Measurements from ENCODE around the gene RERE. TPM values are rescaled to one million over a fixed set of nuclear protein-coding genes. Genes with fewer than 3 reads are reported as not detected.
A peak's percentile ranks its signal among the peaks of the same experiment; 100 is the strongest.

RERE gene
- total and polyA plus RNA-seq, 11 donors, result 53.5 to 236 (median 121) TPM

DNA sequence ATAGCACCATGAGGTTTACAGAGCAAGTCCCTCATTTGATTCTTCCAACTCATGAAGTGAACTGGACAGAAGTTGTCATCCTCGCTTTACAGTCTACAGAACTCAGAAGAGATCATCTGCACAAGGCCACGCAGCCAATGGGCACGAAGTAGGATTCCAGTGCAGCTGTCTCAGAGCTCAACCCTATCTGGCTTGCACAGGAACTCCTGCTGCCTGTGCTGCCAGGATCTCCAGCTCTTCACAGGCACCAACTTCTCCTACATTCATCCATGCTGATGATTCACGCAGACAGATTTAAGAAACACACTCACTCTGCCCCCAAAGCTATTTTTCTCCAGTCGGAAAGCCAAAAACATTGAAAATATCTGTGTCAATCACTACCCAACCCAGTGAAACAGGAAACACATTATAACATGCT lies 157.0 kb downstream of the RERE start:
- Histone ChIP-seq H3K9me3 (no peaks in the 10 kb centered on the region), H3K4me3 (no peak overlapping the region), H3K4me1 (peaks cover 10 to 73% (median 59%) of the 10 kb centered on the region in 12 donors), H3K27me3 (no peaks in the 10 kb centered on the region), H3K27ac (peak overlapping the region; percentile 5 to 81 (median 65)), H3K36me3 (peaks cover 0 to 7% (median 0%) of the 10 kb centered on the region in 9 donors)
- TF ChIP-seq POLR2A (IDR thresholded peaks at IDR 0.05), result no peak
- TF ChIP-seq, protein P1, sequence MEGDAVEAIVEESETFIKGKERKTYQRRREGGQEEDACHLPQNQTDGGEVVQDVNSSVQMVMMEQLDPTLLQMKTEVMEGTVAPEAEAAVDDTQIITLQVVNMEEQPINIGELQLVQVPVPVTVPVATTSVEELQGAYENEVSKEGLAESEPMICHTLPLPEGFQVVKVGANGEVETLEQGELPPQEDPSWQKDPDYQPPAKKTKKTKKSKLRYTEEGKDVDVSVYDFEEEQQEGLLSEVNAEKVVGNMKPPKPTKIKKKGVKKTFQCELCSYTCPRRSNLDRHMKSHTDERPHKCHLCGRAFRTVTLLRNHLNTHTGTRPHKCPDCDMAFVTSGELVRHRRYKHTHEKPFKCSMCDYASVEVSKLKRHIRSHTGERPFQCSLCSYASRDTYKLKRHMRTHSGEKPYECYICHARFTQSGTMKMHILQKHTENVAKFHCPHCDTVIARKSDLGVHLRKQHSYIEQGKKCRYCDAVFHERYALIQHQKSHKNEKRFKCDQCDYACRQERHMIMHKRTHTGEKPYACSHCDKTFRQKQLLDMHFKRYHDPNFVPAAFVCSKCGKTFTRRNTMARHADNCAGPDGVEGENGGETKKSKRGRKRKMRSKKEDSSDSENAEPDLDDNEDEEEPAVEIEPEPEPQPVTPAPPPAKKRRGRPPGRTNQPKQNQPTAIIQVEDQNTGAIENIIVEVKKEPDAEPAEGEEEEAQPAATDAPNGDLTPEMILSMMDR (IDR thresholded peaks at IDR 0.05), result no peak
- intact Hi-C loops (cut with DNase I), result no loop called here
- peak; percentile 54 to 96 (median 86) for ATAC-seq
- WGBS, 4 donors, result 6 to 18% (median 10%) methylated on average over 5 of the region's 5 CpGs
- DNase-seq, result peak; percentile 36 to 74 (median 71)

DNA sequence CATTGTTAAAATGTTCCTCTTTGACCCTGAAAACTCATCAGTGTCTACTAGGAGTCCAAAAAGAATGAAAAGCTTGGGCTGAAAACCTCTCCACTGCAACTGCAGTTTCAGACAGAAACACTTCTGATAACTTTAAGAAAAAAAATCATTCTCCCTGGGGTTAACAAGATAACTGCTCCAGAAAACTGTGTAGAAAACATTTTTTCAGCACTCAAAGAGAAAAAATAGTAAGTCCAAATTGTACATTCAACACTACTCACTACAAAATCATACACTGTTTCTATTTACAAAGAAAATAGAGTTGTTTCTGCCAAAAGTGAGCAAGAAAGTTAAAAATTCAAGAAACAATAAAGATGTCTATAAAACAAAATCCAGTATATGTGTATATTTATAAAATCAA lies 157.8 kb downstream of the RERE start:
- Histone ChIP-seq H3K27ac (peak overlapping the region in 4 of 12 donors; percentile 9 to 81 (median 24)), H3K9me3 (no peaks in the 10 kb centered on the region), H3K36me3 (peaks cover 0 to 8% (median 0%) of the 10 kb centered on the region in 9 donors), H3K4me3 (no peak overlapping the region), H3K4me1 (peaks cover 8 to 65% (median 51%) of the 10 kb centered on the region in 12 donors), H3K27me3 (no peaks in the 10 kb centered on the region)
- DNase-seq (no peak), ATAC-seq (no peak)
- intact Hi-C loops (cut with DNase I), result no loop called here
- TF ChIP-seq, protein P1 (IDR thresholded peaks at IDR 0.05), result no peak
- no peak for TF ChIP-seq POLR2A (IDR thresholded peaks at IDR 0.05)

DNA sequence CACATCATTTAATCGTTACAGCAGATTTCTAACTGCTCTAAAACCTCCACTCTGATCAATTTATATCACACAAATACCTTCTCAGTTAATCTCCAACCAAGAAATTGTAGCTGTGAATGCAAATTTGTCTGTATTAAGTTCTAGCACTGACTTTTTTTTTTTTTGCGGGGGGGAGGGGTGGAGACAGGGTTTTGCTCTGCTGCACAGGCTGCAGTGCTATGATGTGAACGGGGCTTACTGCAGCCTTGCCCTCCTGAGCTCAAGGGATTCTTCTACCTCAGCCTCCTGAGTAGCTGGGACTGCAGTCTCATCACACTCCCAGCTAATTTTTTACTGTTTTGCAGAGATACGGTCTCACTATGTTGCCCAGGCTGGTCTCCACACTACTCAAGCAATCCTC lies 163.6 kb downstream of the RERE start:
- no peak for TF ChIP-seq POLR2A (IDR thresholded peaks at IDR 0.05)
- TF ChIP-seq, protein P1 (IDR thresholded peaks at IDR 0.05), result no peak
- no peaks in the 10 kb centered on the region for H3K9me3 ChIP-seq
- H3K27ac ChIP-seq, result no peak overlapping the region
- DNase-seq, result no peak
- H3K4me3 ChIP-seq, result no peak overlapping the region
- ATAC-seq, result no peak
- WGBS, 4 donors, result 88 to 91% (median 89%) methylated on average over 4 of the region's 4 CpGs
- H3K27me3 ChIP-seq, result no peaks in the 10 kb centered on the region
- peaks cover 0 to 43% (median 28%) of the 10 kb centered on the region in 12 donors for H3K4me1 ChIP-seq
- intact Hi-C loops (cut with DNase I), result no loop called here
- H3K36me3 ChIP-seq, result peaks cover 0 to 8% (median 0%) of the 10 kb centered on the region in 9 donors

DNA sequence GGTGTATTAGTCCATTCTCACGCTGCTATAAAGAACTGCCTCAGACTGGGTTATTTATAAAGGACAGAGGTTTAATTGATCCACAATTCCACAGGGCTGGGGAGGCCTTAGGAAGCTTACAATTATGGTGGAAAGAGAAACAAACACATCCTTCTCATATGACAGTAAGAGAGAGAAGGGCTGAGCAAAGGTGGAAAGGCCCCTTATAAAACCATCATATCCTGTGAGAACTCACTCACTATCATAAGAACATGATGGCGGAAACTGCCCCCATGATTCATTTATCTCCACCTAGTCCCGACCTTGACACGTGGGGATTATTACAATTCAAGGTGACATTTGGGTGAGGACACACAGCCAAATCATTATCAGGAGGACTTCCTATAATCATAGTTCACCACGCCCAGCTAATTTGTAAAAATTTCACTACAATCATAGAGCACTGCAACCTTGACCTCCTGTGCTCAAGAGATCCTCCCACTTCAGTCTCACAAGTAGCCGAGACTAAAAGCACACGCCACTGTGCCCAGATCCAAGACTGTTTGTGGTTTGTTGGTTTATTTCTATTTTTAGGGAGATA lies 164.9 kb downstream of the RERE start:
- peaks cover 0 to 8% (median 0%) of the 10 kb centered on the region in 9 donors for H3K36me3 ChIP-seq
- DNase-seq (no peak), ATAC-seq (peak in 3 of 4 donors; percentile 58 to 59 (median 59))
- peak overlapping the region; percentile 13 to 80 (median 64) for H3K27ac ChIP-seq
- H3K4me1 ChIP-seq, result peaks cover 2 to 41% (median 34%) of the 10 kb centered on the region in 12 donors
- intact Hi-C loops (cut with DNase I), result no loop called here
- TF ChIP-seq, protein P1 (IDR thresholded peaks at IDR 0.05), result no peak
- no peak for TF ChIP-seq POLR2A (IDR thresholded peaks at IDR 0.05)
- WGBS, 4 donors, result 33 to 40% (median 38%) methylated on average over 7 of the region's 7 CpGs
- no peak overlapping the region for H3K4me3 ChIP-seq
- no peaks in the 10 kb centered on the region for H3K27me3 ChIP-seq
- H3K9me3 ChIP-seq, result no peaks in the 10 kb centered on the region

All from heart left ventricle (tissue), 16 donors.